ENCODE data around the gene MRPS9. TPM values are rescaled to one million over a fixed set of nuclear protein-coding genes. Genes with fewer than 3 reads are reported as not detected.

Gene MRPS9
- polyA plus RNA-seq, 1 donor from 2014 or later, result 43.5 TPM

DNA sequence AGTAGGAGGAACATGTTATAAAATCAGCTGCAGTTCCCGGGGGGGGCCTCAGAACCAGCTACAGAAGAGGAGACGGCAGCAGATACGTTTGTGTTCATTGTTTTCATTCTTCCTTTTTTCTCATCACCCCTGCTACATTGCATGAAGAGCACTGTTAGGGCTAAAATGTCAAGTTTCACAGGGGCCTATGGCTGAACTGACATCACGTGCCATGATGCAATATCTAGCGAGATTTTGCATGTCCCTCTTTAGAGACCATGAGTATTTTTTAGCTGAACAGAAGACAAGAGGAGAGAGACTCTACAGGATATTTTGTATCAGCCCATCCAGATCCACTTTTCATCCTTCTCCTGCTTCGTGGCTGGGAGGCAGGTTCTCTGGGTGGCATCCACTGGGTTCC lies 97.6 kb downstream of the MRPS9 start:
- Histone ChIP-seq H3K27me3 (ENCODE audit: insufficient read depth, low read depth, low read length) (no peaks in the 10 kb centered on the region), H3K27ac (ENCODE audit: low read length) (no peak overlapping the region), H3F3A (ENCODE audit: insufficient read depth, low read length, poor library complexity, severe bottlenecking) (no peaks in the 10 kb centered on the region), H3K79me2 (replicated peaks; ENCODE audit: insufficient read depth, low read length) (no peaks in the 10 kb centered on the region), H3K9me3 (ENCODE audit: low read length) (no peaks in the 10 kb centered on the region), H3K4me3 (ENCODE audit: low read length) (no peak overlapping the region), H3K4me2 (ENCODE audit: low read length) (no peak overlapping the region), H3K9ac (ENCODE audit: low read length) (no peak overlapping the region), H3K36me3 (ENCODE audit: insufficient read depth, low read length) (no peaks in the 10 kb centered on the region), H4K20me1 (ENCODE audit: insufficient read depth) (no peaks in the 10 kb centered on the region), H2AFZ (ENCODE audit: low read depth, low read length) (no peak overlapping the region), H3K9me2 (ENCODE audit: insufficient read depth, low read length) (no peaks in the 10 kb centered on the region)
- TF ChIP-seq POLR2AphosphoS5 (IDR thresholded peaks at IDR 0.05) (no peak), TAF1 (IDR thresholded peaks at IDR 0.05; ENCODE audit: low read depth) (no peak), MXI1 (conservative IDR thresholded peaks at IDR 0.05; ENCODE audit: poor library complexity, severe bottlenecking) (no peak), EP300 (conservative IDR thresholded peaks at IDR 0.05; ENCODE audit: poor library complexity, severe bottlenecking) (no peak), SMC3 (conservative IDR thresholded peaks at IDR 0.05; ENCODE audit: poor library complexity) (no peak), EZH2 (IDR thresholded peaks at IDR 0.05; ENCODE audit: borderline replicate concordance, insufficient read depth, low read length, poor library complexity, severe bottlenecking) (no peak), RAD21 (conservative IDR thresholded peaks at IDR 0.05) (no peak)
- TF ChIP-seq, protein P1, sequence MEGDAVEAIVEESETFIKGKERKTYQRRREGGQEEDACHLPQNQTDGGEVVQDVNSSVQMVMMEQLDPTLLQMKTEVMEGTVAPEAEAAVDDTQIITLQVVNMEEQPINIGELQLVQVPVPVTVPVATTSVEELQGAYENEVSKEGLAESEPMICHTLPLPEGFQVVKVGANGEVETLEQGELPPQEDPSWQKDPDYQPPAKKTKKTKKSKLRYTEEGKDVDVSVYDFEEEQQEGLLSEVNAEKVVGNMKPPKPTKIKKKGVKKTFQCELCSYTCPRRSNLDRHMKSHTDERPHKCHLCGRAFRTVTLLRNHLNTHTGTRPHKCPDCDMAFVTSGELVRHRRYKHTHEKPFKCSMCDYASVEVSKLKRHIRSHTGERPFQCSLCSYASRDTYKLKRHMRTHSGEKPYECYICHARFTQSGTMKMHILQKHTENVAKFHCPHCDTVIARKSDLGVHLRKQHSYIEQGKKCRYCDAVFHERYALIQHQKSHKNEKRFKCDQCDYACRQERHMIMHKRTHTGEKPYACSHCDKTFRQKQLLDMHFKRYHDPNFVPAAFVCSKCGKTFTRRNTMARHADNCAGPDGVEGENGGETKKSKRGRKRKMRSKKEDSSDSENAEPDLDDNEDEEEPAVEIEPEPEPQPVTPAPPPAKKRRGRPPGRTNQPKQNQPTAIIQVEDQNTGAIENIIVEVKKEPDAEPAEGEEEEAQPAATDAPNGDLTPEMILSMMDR (IDR thresholded peaks at IDR 0.05; ENCODE audit: poor library complexity, severe bottlenecking), result no peak
- TF ChIP-seq, protein P2, sequence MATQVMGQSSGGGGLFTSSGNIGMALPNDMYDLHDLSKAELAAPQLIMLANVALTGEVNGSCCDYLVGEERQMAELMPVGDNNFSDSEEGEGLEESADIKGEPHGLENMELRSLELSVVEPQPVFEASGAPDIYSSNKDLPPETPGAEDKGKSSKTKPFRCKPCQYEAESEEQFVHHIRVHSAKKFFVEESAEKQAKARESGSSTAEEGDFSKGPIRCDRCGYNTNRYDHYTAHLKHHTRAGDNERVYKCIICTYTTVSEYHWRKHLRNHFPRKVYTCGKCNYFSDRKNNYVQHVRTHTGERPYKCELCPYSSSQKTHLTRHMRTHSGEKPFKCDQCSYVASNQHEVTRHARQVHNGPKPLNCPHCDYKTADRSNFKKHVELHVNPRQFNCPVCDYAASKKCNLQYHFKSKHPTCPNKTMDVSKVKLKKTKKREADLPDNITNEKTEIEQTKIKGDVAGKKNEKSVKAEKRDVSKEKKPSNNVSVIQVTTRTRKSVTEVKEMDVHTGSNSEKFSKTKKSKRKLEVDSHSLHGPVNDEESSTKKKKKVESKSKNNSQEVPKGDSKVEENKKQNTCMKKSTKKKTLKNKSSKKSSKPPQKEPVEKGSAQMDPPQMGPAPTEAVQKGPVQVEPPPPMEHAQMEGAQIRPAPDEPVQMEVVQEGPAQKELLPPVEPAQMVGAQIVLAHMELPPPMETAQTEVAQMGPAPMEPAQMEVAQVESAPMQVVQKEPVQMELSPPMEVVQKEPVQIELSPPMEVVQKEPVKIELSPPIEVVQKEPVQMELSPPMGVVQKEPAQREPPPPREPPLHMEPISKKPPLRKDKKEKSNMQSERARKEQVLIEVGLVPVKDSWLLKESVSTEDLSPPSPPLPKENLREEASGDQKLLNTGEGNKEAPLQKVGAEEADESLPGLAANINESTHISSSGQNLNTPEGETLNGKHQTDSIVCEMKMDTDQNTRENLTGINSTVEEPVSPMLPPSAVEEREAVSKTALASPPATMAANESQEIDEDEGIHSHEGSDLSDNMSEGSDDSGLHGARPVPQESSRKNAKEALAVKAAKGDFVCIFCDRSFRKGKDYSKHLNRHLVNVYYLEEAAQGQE (IDR thresholded peaks at IDR 0.05; ENCODE audit: borderline replicate concordance), result no peak

DNA sequence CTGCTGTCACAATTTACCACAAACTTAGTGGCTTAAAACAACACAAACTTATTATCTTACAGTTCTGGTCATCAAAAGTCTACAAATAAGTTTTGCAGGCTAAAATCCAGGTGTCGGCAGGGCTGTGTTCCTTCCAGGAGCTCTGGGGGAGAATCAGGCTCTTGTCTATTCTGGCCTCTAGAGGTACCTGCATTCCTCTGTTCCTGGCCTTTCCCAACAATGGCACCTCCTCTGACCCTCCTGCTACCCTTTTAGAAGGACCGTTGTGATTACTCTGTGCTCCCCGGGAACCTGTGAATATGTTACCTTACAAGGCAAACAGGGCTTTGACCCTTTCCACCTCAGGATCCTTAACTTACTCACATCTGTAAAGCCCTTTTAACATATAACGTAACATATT lies 98.5 kb downstream of the MRPS9 start:
- no peak overlapping the region for H2AFZ ChIP-seq (ENCODE audit: low read depth, low read length)
- TF ChIP-seq MXI1 (conservative IDR thresholded peaks at IDR 0.05; ENCODE audit: poor library complexity, severe bottlenecking) (no peak), RAD21 (conservative IDR thresholded peaks at IDR 0.05) (no peak), SMC3 (conservative IDR thresholded peaks at IDR 0.05; ENCODE audit: poor library complexity) (no peak), POLR2AphosphoS5 (IDR thresholded peaks at IDR 0.05) (no peak), EP300 (conservative IDR thresholded peaks at IDR 0.05; ENCODE audit: poor library complexity, severe bottlenecking) (no peak), TAF1 (IDR thresholded peaks at IDR 0.05; ENCODE audit: low read depth) (no peak), EZH2 (IDR thresholded peaks at IDR 0.05; ENCODE audit: borderline replicate concordance, insufficient read depth, low read length, poor library complexity, severe bottlenecking) (no peak)
- TF ChIP-seq, protein P1 (IDR thresholded peaks at IDR 0.05; ENCODE audit: poor library complexity, severe bottlenecking), result no peak
- TF ChIP-seq, protein P2 (IDR thresholded peaks at IDR 0.05; ENCODE audit: borderline replicate concordance), result no peak
- no peak overlapping the region for H3K4me3 ChIP-seq (ENCODE audit: low read length)
- H4K20me1 ChIP-seq (ENCODE audit: insufficient read depth), result no peaks in the 10 kb centered on the region
- no peaks in the 10 kb centered on the region for H3K9me3 ChIP-seq (ENCODE audit: low read length)
- H3K36me3 ChIP-seq (ENCODE audit: insufficient read depth, low read length), result no peaks in the 10 kb centered on the region
- no peak overlapping the region for H3K27ac ChIP-seq (ENCODE audit: low read length)
- H3F3A ChIP-seq (ENCODE audit: insufficient read depth, low read length, poor library complexity, severe bottlenecking), result no peaks in the 10 kb centered on the region
- no peak overlapping the region for H3K4me2 ChIP-seq (ENCODE audit: low read length)
- no peaks in the 10 kb centered on the region for H3K79me2 ChIP-seq (replicated peaks; ENCODE audit: insufficient read depth, low read length)
- H3K9ac ChIP-seq (ENCODE audit: low read length), result no peak overlapping the region
- H3K9me2 ChIP-seq (ENCODE audit: insufficient read depth, low read length), result no peaks in the 10 kb centered on the region
- H3K27me3 ChIP-seq (ENCODE audit: insufficient read depth, low read depth, low read length), result no peaks in the 10 kb centered on the region

All from neural cell (in vitro differentiated cells).